Muscle layer of duodenum (tissue), 2 donors: ENCODE measurements around the gene ITSN1.

ENCODE experiments used
- H3K27ac ChIP-seq: one replicate; pipeline ENCODE4 v1.7.0; 2013; ENCODE audit warnings: mild to moderate bottlenecking, low read length
- H3K27me3 ChIP-seq: one replicate; pipeline ENCODE4 v1.7.0; 2013; ENCODE audit warnings: low read depth, mild to moderate bottlenecking, control low read depth, low read length
- H3K36me3 ChIP-seq, 2 donors: one replicate each; pipeline ENCODE4 v1.7.0; 2013; ENCODE audit warnings: low read length in 2 of 2, control low read depth in 1 of 2, mild to moderate bottlenecking in 1 of 2; ENCODE audit not compliant: insufficient read depth in 2 of 2, control insufficient read depth in 1 of 2
- H3K4me1 ChIP-seq, 2 donors: one replicate each; pipeline ENCODE4 v1.7.0; 2013; ENCODE audit warnings: low read length in 2 of 2, mild to moderate bottlenecking in 2 of 2, control low read depth in 1 of 2, moderate library complexity in 1 of 2; ENCODE audit not compliant: insufficient read depth in 2 of 2, control insufficient read depth in 1 of 2
- H3K4me3 ChIP-seq, 2 donors: one replicate each; pipeline ENCODE4 v1.7.0; 2013; ENCODE audit warnings: low read length in 2 of 2, low read depth in 1 of 2, mild to moderate bottlenecking in 1 of 2
- H3K9me3 ChIP-seq, 2 donors: one replicate each; pipeline ENCODE4 v1.7.0; 2013; ENCODE audit warnings: low read length in 2 of 2, control low read depth in 1 of 2, mild to moderate bottlenecking in 1 of 2; ENCODE audit not compliant: control insufficient read depth in 1 of 2
- donor health status: healthy.

The ITSN1 gene

DNA sequence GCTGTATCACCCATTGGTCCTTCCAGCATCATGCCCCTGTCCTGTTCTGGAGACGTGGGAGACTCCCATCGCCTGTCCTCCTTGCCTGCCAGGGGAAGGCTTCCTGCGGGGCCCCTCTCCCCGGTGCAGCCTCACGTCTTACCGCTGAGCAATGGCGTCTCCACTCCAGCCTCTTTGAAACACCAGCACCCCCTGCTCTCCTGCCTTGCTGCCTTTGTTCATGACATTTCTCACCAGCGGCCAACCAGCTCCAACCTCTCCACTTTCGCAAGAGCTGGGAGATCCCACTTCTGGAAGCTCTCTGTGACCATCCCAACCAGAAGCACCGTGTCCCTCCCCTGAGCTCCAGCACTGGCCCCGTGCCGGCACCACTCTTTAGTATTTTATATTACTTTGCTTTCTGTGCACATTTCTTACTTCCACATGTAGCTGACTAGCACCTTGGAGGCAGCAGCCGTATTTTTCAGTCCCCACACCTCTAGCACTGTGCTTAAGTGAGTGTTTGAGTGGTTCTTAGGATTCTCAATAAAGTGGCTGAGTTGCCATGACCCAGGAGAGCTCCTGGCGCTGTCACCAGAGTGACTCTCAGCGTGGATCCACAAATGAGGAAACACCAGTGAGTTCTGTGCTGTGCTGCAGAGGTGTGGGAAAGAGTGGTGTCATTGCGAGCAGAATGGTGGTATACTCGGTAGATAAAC lies 189.8 kb downstream of the ITSN1 start:
- Histone ChIP-seq H3K4me3 (no peak overlapping the region), H3K9me3 (no peaks in the 10 kb centered on the region), H3K27me3 (no peaks in the 10 kb centered on the region), H3K4me1 (peaks cover 0 to 11% of the 10 kb centered on the region in 2 donors), H3K36me3 (peaks cover 15 to 28% of the 10 kb centered on the region in 2 donors), H3K27ac (no peak overlapping the region)

DNA sequence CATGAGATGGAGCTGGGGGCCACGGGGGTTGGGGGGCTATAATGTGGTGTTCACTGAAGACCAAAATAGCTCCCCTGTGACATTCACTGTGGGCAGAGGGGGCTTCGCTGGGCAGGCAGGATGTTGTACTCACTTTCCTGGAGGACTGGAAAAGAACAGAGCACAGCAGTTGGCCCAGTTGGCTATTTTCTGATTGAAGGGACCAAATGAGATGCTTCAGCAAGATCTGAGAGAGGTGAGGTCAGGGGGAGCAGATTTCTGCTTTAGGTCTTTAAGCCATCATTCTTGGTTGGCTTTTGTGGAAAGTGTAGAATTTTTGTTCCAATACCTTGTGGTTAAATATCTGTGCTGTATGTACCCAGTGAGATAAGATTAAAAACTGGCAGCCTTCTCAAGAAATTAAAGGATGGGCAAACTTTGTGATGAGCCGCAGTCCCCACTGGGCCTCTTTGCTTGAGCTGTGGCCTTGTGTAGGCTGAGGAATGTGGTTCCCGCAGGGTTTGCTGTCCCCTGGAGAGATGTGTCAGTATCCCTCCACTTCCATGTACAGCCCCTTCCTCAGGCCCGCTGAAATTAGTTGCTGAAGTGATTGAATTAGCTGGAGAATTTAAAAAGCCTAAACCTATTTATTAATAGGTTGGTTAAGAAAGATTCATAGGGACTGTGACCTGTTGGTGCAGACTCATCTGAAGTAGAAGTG lies 192.7 kb downstream of the ITSN1 start:
- no peak overlapping the region for H3K27ac ChIP-seq
- no peak overlapping the region for H3K4me3 ChIP-seq
- peaks cover 11 to 38% of the 10 kb centered on the region in 2 donors for H3K36me3 ChIP-seq
- H3K27me3 ChIP-seq = no peaks in the 10 kb centered on the region
- H3K4me1 ChIP-seq = no peaks in the 10 kb centered on the region
- no peaks in the 10 kb centered on the region for H3K9me3 ChIP-seq

DNA sequence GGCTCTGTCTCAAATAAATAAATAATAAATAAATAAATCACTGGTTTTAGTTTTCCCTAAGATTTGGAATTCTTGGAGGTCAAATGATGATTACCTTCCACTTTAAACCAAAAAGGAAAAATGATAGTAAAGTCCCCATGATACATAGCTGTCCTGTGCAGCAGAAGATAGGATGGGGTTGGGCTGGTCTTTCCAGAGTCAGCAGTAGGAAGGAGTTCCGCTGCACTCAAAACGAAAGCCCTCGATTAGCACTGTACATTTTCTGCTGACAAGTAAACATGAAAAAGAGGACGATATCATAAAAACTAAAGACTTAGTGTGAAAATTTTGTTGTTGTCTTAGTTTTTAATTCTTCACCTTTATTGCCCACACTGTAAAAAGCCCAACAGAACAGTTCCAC lies 193.6 kb downstream of the ITSN1 start:
- peaks cover 7 to 33% of the 10 kb centered on the region in 2 donors for H3K36me3 ChIP-seq
- H3K27ac ChIP-seq = no peak overlapping the region
- H3K4me3 ChIP-seq = no peak overlapping the region
- no peaks in the 10 kb centered on the region for H3K9me3 ChIP-seq
- no peaks in the 10 kb centered on the region for H3K4me1 ChIP-seq
- H3K27me3 ChIP-seq = no peaks in the 10 kb centered on the region

DNA sequence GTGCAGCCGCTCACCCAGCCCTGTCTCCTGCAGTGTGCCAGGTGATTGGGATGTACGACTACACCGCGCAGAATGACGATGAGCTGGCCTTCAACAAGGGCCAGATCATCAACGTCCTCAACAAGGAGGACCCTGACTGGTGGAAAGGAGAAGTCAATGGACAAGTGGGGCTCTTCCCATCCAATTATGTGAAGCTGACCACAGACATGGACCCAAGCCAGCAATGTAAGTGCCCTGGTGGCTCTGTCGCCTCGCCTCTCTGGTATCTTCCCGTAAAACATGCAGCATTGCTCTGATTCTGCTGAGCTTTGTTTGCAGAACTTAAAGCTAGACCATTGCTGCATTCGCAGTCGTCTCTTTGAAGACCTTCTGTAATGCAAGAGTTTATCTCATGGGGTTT lies 194.1 kb downstream of the ITSN1 start:
- no peaks in the 10 kb centered on the region for H3K27me3 ChIP-seq
- no peak overlapping the region for H3K27ac ChIP-seq
- peaks cover 3 to 31% of the 10 kb centered on the region in 2 donors for H3K36me3 ChIP-seq
- no peaks in the 10 kb centered on the region for H3K9me3 ChIP-seq
- no peaks in the 10 kb centered on the region for H3K4me1 ChIP-seq
- no peak overlapping the region for H3K4me3 ChIP-seq

DNA sequence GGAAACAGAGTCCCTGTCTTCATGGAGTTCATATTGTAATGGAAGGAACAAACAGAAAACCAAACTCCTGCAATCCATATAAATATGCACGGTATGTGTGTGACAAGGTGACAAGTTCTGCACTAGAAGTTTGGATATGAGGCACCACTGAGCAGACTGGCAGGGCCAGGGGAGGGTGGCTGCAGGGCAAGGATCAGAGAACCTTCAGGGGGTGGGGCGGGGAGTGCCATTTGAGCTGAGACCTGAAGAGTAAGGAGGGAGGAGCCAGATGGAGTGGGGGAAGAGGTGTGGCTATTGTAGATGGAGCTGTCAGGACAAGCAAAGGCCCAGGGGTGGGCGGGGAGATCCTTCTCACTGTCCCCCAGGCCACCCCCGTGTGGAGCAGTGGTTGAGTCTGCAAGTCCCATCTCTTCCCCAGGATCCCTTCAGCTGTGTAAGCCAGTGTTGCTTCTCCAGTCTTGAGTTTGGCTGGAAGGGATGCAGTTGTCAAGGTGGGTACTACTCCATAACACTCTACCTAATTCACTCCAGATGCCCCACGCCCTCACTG lies 196.9 kb downstream of the ITSN1 start:
- Histone ChIP-seq H3K4me1 (peaks cover 4 to 10% of the 10 kb centered on the region in 2 donors), H3K27ac (no peak overlapping the region), H3K36me3 (peaks cover 0 to 30% of the 10 kb centered on the region in 2 donors), H3K9me3 (no peaks in the 10 kb centered on the region), H3K27me3 (no peaks in the 10 kb centered on the region), H3K4me3 (no peak overlapping the region)

DNA sequence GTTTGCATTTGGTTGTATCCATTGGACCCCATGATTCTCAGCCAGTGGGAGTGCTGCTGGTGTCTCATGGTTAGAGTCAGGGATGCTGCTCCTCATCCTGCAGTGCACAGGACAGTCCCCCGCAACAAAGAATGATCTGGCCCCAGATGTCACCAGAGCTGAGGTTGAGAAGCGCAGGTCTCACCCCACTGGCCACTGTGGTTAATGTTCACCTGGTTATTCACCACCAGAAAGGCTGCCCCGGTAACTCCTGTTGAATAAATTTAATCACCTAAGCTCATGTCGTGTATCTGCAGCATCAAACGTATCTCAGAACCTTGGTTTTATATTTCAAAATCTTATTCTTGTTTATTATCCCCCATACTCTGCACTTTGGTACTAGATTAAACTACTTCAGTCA lies 197.5 kb downstream of the ITSN1 start:
- peaks cover 4 to 15% of the 10 kb centered on the region in 2 donors for H3K4me1 ChIP-seq
- H3K9me3 ChIP-seq = no peaks in the 10 kb centered on the region
- H3K36me3 ChIP-seq = peaks cover 0 to 25% of the 10 kb centered on the region in 2 donors
- no peak overlapping the region for H3K27ac ChIP-seq
- no peaks in the 10 kb centered on the region for H3K27me3 ChIP-seq
- H3K4me3 ChIP-seq = no peak overlapping the region

DNA sequence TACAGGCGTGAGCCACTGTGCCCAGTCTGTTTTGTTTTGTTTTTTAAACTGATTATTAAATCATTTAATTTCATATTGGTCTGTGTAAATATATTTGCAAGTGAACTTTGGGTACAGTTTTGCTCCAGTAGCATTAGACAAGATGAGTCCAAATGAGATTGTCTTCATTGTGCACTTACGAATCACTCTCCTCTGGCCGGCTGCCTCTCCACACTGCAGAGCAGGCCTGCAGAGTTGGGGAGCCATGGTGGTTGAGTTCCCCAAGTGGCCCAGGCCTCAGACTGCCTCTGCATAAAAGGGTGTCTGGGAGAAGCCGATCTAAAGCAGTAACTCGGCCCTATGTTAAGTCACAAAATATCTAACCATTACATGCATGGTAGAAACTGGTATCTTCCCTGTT lies 198.5 kb downstream of the ITSN1 start:
- Histone ChIP-seq H3K4me3 (no peak overlapping the region), H3K9me3 (no peaks in the 10 kb centered on the region), H3K27me3 (no peaks in the 10 kb centered on the region), H3K4me1 (peaks cover 4 to 15% of the 10 kb centered on the region in 2 donors), H3K27ac (no peak overlapping the region), H3K36me3 (peaks cover 0 to 20% of the 10 kb centered on the region in 2 donors)

DNA sequence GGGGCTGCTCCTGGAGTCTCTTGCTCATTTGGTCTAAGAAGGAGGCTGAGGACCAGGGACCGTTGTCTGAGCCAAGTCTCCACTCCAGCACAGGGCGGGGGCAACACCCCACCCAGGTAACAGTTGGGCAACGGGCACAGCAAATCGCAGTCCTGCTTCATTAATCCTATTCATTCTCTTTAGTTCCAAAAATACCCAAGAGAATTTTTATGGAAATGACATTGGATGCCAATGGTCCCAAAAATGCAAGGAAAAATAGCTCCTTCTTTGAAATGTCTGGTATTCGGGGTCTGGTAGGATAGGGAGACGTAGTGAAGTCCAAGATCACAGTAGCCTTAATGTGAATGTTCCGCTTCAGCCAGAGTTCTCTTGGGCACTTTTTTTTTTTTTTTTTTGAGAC lies 199.3 kb downstream of the ITSN1 start:
- H3K4me1 ChIP-seq = peaks cover 4 to 15% of the 10 kb centered on the region in 2 donors
- no peaks in the 10 kb centered on the region for H3K9me3 ChIP-seq
- no peak overlapping the region for H3K4me3 ChIP-seq
- H3K27ac ChIP-seq = no peak overlapping the region
- peaks cover 0 to 14% of the 10 kb centered on the region in 2 donors for H3K36me3 ChIP-seq
- no peaks in the 10 kb centered on the region for H3K27me3 ChIP-seq

DNA sequence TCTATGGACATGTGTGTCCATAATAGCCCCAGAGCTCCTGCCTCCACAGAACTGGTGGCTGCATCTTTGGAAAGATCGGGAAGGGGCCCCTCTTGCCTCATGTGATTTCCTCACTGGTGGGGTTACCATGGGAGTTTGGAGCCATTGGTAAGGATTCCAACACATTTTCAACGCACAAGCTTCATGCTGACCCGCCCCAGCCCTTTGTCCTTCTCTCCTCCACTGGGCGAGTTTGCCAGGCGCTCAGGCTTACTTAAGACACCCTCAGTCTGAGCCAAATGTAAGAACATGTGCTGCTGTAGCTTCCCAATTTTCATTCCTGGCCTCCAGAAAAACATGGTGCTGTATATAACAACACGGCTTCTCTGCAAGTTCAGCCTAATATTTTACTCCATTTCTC lies 200.9 kb downstream of the ITSN1 start:
- no peak overlapping the region for H3K4me3 ChIP-seq
- H3K27me3 ChIP-seq = no peaks in the 10 kb centered on the region
- H3K4me1 ChIP-seq = peaks cover 4 to 15% of the 10 kb centered on the region in 2 donors
- no peak overlapping the region for H3K27ac ChIP-seq
- H3K36me3 ChIP-seq = peaks cover 0 to 14% of the 10 kb centered on the region in 2 donors
- no peaks in the 10 kb centered on the region for H3K9me3 ChIP-seq

DNA sequence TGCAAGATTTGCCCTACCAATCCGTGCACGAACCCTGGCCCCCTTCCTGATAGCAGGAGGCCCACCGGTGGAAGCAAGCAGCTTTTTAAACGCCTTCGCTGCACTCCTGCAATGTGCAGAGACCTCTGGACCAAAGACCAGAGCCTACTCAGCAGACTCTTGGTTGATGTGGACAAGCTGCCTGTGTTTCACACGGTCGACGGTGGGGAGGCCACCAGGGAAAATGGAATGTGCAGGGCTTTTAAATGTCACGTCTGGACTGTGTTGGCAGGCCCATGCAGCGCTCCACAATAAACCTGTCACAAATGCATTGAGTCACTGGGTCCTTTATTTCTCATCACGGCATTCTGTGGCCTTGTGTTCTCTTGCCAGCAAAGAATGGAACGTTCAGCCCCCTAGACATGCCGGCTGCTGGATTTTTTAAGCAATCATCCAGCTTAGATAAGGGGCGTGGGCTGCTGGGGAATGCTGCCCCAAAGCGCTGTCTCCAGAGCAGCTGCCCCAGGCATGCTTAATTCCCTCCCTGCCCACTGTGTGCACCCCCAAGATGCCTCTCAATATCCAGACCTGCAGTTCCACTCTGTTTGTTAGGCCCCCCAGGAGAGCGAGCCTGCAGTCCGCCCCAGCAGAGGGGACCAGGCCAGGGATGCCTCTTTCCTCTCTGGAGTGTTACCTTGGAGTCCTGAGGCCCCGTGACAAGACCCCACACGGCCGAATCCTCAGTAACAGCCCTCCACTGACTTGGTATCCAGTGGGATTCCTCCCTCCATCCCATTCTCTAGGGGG lies 202.0 kb downstream of the ITSN1 start:
- Histone ChIP-seq H3K9me3 (no peaks in the 10 kb centered on the region), H3K27ac (no peak overlapping the region)

DNA sequence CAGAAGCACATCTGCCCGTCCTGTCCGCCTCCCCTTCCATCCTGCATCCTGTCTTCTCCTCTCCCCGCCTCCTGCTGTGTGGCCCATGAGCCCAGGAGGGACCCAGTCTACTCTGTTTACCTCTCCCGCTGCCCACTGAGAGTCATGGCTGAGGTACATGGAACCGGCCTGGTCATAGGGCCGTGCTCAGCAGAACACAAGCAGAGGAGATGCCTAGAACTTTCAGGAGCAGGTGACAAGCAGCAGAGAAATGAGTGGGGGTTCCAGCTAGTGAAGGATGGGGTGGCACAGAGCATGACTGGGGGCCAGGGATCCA lies 202.5 kb downstream of the ITSN1 start:
- Histone ChIP-seq H3K36me3 (peaks cover 0 to 1% of the 10 kb centered on the region in 2 donors), H3K27ac (no peak overlapping the region), H3K4me3 (no peak overlapping the region), H3K9me3 (no peaks in the 10 kb centered on the region), H3K4me1 (peaks cover 4 to 15% of the 10 kb centered on the region in 2 donors), H3K27me3 (no peaks in the 10 kb centered on the region)

More for the DNA sequence above, 202.0 kb downstream of the ITSN1 start:
- Histone ChIP-seq H3K27me3 (no peaks in the 10 kb centered on the region), H3K4me3 (no peak overlapping the region), H3K36me3 (peaks cover 0 to 7% of the 10 kb centered on the region in 2 donors), H3K4me1 (peaks cover 4 to 15% of the 10 kb centered on the region in 2 donors)
